Measurements from ENCODE around the gene SSC5D.
A peak's percentile ranks its signal among the peaks of the same experiment; 100 is the strongest.

SSC5D gene

DNA sequence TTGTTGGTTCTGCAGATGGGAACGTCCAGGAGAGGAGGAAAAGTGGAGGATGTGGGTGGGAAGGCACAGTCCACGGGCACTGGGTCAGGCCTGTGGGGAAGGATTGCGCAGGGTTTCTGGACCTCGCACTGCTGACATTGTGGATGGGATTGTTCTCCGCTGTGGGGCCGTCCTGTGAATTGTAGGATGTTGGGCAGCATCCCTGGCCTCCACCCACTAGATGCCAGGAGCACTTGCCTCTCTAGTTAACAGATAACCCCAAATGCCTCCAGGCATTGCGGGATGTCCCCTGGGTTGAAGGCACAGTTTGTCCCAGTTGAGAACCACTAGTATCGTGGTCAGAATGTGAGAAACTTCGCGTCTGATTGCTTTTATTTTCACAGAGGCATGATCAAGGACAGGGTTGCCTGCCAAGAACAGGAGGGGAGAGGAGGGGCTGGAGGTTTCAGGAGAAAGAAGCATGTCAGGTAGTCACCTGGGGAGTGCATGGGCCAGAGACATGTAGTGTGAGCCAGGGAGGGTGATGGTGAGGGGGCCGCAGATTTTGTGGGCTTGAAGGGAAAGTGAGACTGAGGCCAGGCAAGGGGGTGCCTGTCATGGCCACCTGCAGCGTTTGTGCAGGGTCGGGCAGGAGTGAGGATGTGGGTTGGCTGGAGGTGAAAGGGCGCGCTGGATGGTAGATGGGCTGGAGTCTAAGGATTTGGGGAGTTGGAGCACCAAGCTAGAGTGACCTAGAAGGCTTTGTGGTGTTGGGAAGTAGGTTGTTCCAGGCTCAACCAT, 8.6 kb upstream of the SSC5D start:
- Histone ChIP-seq H3K36me3 (ENCODE audit: control insufficient read depth in 5 of 5, insufficient read depth in 5 of 5, low read length in 5 of 5) (peaks cover 0 to 29% (median 14%) of the 10 kb centered on the region in 5 donors), H3K9ac (ENCODE audit: low read length in 5 of 5) (no peak overlapping the region), H3K9me3 (ENCODE audit: control insufficient read depth in 5 of 5, low read length in 5 of 5) (no peaks in the 10 kb centered on the region), H3K27me3 (ENCODE audit: control insufficient read depth in 5 of 5, insufficient read depth in 4 of 5, low read length in 5 of 5) (peaks cover 0 to 6% (median 0%) of the 10 kb centered on the region in 5 donors), H3K4me1 (ENCODE audit: control insufficient read depth in 5 of 5, insufficient read depth in 5 of 5, low read length in 5 of 5) (peaks cover 0 to 36% (median 30%) of the 10 kb centered on the region in 5 donors), H3K27ac (ENCODE audit: low read depth, low read length) (no peak overlapping the region), H3K4me3 (ENCODE audit: low read depth in 1 of 5, low read length in 5 of 5) (no peak overlapping the region)

DNA sequence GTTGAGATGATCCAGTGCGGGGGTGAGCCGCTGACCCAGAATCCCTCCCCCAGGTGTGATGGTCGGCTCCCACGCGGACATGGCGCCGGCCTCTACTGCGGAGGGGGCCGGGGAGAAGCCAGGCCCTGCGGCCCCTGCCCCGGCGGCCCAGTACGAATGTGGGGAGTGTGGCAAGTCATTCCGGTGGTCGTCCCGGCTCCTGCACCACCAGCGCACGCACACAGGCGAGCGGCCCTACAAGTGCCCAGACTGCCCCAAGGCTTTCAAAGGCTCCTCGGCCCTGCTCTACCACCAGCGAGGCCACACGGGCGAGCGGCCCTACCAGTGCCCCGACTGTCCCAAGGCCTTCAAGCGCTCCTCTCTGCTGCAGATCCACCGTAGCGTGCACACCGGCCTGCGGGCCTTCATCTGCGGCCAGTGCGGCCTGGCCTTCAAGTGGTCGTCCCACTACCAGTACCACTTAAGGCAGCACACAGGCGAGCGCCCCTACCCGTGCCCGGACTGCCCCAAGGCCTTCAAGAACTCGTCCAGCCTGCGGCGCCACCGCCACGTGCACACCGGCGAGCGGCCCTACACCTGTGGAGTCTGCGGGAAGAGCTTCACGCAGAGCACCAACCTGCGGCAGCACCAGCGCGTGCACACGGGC, 7.0 kb upstream of the SSC5D start:
- H3K27ac ChIP-seq (ENCODE audit: low read depth, low read length): no peak overlapping the region

GRCh38 chr19:55481794-55482155, 6.5 kb upstream of the SSC5D start:
- Histone ChIP-seq H3K9me3 (ENCODE audit: control insufficient read depth in 5 of 5, low read length in 5 of 5) (no peaks in the 10 kb centered on the region), H3K4me3 (ENCODE audit: low read depth in 1 of 5, low read length in 5 of 5) (no peak overlapping the region), H3K4me1 (ENCODE audit: control insufficient read depth in 5 of 5, insufficient read depth in 5 of 5, low read length in 5 of 5) (peaks cover under 1 to 51% (median 42%) of the 10 kb centered on the region in 5 donors), H3K36me3 (ENCODE audit: control insufficient read depth in 5 of 5, insufficient read depth in 5 of 5, low read length in 5 of 5) (peaks cover 0 to 29% (median 14%) of the 10 kb centered on the region in 5 donors), H3K27ac (ENCODE audit: low read depth, low read length) (no peak overlapping the region), H3K27me3 (ENCODE audit: control insufficient read depth in 5 of 5, insufficient read depth in 4 of 5, low read length in 5 of 5) (peaks cover 0 to 14% (median 13%) of the 10 kb centered on the region in 5 donors), H3K9ac (ENCODE audit: low read length in 5 of 5) (no peak overlapping the region)

More for the DNA sequence above, 7.0 kb upstream of the SSC5D start:
- H3K27me3 ChIP-seq (ENCODE audit: control insufficient read depth in 5 of 5, insufficient read depth in 4 of 5, low read length in 5 of 5): peaks cover 0 to 14% (median 11%) of the 10 kb centered on the region in 5 donors
- H3K4me1 ChIP-seq (ENCODE audit: control insufficient read depth in 5 of 5, insufficient read depth in 5 of 5, low read length in 5 of 5): peaks cover 0 to 46% (median 38%) of the 10 kb centered on the region in 5 donors
- no peak overlapping the region for H3K4me3 ChIP-seq (ENCODE audit: low read depth in 1 of 5, low read length in 5 of 5)
- H3K36me3 ChIP-seq (ENCODE audit: control insufficient read depth in 5 of 5, insufficient read depth in 5 of 5, low read length in 5 of 5): peaks cover 0 to 29% (median 14%) of the 10 kb centered on the region in 5 donors
- no peaks in the 10 kb centered on the region for H3K9me3 ChIP-seq (ENCODE audit: control insufficient read depth in 5 of 5, low read length in 5 of 5)
- H3K9ac ChIP-seq (ENCODE audit: low read length in 5 of 5): no peak overlapping the region

- H3K9ac ChIP-seq (ENCODE audit: low read length in 5 of 5): no peak overlapping the region
- peaks cover 0 to 19% (median 16%) of the 10 kb centered on the region in 5 donors for H3K27me3 ChIP-seq (ENCODE audit: control insufficient read depth in 5 of 5, insufficient read depth in 4 of 5, low read length in 5 of 5)
- H3K9me3 ChIP-seq (ENCODE audit: control insufficient read depth in 5 of 5, low read length in 5 of 5): no peaks in the 10 kb centered on the region
- H3K36me3 ChIP-seq (ENCODE audit: control insufficient read depth in 5 of 5, insufficient read depth in 5 of 5, low read length in 5 of 5): peaks cover 0 to 29% (median 14%) of the 10 kb centered on the region in 5 donors
- peaks cover 5 to 51% (median 44%) of the 10 kb centered on the region in 5 donors for H3K4me1 ChIP-seq (ENCODE audit: control insufficient read depth in 5 of 5, insufficient read depth in 5 of 5, low read length in 5 of 5)
- no peak overlapping the region for H3K27ac ChIP-seq (ENCODE audit: low read depth, low read length)
- H3K4me3 ChIP-seq (ENCODE audit: low read depth in 1 of 5, low read length in 5 of 5): no peak overlapping the region
Measured at GRCh38 chr19:55482156-55482961, 5.9 kb upstream of the SSC5D start.

- Histone ChIP-seq H3K9ac (ENCODE audit: low read length in 5 of 5) (no peak overlapping the region), H3K9me3 (ENCODE audit: control insufficient read depth in 5 of 5, low read length in 5 of 5) (no peaks in the 10 kb centered on the region), H3K27me3 (ENCODE audit: control insufficient read depth in 5 of 5, insufficient read depth in 4 of 5, low read length in 5 of 5) (peaks cover 0 to 25% (median 18%) of the 10 kb centered on the region in 5 donors), H3K4me3 (ENCODE audit: low read depth in 1 of 5, low read length in 5 of 5) (no peak overlapping the region), H3K4me1 (ENCODE audit: control insufficient read depth in 5 of 5, insufficient read depth in 5 of 5, low read length in 5 of 5) (peaks cover 5 to 50% (median 43%) of the 10 kb centered on the region in 5 donors), H3K36me3 (ENCODE audit: control insufficient read depth in 5 of 5, insufficient read depth in 5 of 5, low read length in 5 of 5) (peaks cover 0 to 29% (median 14%) of the 10 kb centered on the region in 5 donors), H3K27ac (ENCODE audit: low read depth, low read length) (no peak overlapping the region)
Measured at GRCh38 chr19:55482967-55483705, 5.1 kb upstream of the SSC5D start.

DNA sequence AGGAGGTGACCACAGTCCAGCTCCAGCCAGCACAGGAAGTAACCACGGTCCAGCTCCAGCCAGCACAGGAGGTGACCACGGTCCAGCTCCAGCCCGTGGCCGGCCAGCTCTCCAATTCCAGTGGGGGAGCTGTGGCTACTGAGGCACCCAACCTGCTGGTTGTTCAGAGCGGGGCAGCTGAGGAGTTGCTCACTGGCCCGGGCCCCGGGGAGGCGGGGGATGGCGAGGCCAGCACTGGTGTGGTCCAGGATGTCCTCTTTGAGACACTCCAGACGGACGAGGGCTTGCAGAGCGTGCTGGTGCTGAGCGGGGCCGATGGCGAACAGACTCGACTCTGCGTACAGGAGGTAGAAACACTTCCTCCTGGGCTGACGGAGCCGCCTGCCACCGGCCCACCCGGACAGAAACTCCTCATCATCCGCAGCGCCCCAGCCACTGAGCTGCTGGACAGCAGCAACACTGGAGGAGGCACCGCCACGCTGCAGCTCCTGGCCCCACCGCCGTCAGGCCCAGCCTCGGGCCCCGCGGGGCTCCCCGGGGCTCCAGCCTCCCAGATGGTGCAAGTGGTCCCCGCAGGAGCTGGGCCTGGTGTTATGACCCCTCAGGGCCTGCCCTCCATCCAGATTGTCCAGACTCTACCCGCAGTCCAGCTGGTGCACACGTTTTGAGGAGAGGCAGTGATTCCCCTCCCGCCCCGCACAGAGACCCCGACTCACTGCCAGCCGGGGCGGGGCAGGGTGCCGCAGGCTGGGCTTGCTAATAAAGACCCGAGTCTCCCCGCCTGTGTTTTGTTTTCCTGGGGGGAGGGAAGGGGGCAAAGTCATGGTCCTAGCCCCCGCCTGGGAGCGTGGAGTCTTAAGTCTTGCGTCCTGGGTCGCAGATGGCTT, 4.3 kb upstream of the SSC5D start:
- Histone ChIP-seq H3K4me3 (ENCODE audit: low read depth in 1 of 5, low read length in 5 of 5) (peak overlapping the region in 2 of 5 donors; percentile 62 to 64), H3K27ac (ENCODE audit: low read depth, low read length) (peak overlapping the region; percentile 74)

DNA sequence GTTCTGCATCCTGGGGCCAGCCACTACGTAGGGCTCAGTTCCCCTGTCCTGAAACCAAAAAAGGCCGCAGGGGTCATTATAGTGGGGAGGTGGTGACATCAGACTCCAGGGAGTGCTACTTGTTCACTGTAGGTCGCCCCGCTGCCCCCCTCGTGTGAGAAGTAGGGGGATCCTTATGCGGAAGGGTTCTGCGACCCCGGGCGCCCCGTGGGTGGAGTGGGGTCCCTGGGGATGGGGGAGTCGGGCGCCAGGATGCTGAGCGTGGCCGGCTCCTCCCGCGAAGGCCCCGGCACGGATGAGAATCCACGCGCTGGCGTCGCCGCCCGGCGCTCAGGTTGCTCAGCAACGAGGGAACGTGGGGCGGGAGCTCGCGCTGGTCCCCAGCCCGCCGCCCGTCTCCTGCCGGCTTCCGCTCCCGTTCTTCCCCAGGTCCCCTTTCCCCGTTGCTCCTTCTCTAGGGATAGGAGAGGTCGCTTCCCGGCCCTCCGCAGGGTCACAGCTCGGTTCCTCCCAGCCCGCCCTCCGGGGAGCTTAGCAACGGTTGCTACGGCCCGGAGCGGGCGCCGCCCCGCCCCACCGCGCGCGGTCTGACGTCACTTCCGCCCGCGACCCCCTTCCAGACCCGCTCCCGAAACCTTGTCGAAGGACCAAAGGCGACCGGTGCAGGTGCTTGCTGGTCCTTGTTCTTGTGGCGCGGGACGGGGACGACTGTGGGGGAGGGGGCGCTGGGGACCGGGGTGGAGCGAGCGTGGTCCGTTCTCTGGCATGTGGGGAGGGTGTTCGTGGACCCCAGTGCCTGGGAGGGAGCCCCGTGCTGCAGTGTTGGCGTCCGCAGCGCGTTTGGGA, 3.4 kb upstream of the SSC5D start, which contains the start of gene NAT14:
Gene NAT14, plus strand, starts transcription at position 596 of the 846 bp plus-strand sequence. CDS start 521 bp downstream, outside the sequence.
- no peaks in the 10 kb centered on the region for H3K9me3 ChIP-seq (ENCODE audit: control insufficient read depth in 5 of 5, low read length in 5 of 5)
- H3K36me3 ChIP-seq (ENCODE audit: control insufficient read depth in 5 of 5, insufficient read depth in 5 of 5, low read length in 5 of 5): peaks cover 0 to 29% (median 14%) of the 10 kb centered on the region in 5 donors
- peak within 1 kb of the TSS in 4 of 5 donors; percentile 47 to 64 (median 55) for H3K4me3 ChIP-seq (ENCODE audit: low read depth in 1 of 5, low read length in 5 of 5)
- peaks cover 0 to 32% (median 25%) of the 10 kb centered on the region in 5 donors for H3K27me3 ChIP-seq (ENCODE audit: control insufficient read depth in 5 of 5, insufficient read depth in 4 of 5, low read length in 5 of 5)
- peak within 1 kb of the TSS; percentile 74 for H3K27ac ChIP-seq (ENCODE audit: low read depth, low read length)
- H3K9ac ChIP-seq (ENCODE audit: low read length in 5 of 5): peak within 1 kb of the TSS in 3 of 5 donors; percentile 57 to 68 (median 58)
- H3K4me1 ChIP-seq (ENCODE audit: control insufficient read depth in 5 of 5, insufficient read depth in 5 of 5, low read length in 5 of 5): peaks cover 5 to 51% (median 48%) of the 10 kb centered on the region in 5 donors

More for the DNA sequence above, 4.3 kb upstream of the SSC5D start:
- Histone ChIP-seq H3K4me1 (ENCODE audit: control insufficient read depth in 5 of 5, insufficient read depth in 5 of 5, low read length in 5 of 5) (peaks cover 5 to 47% (median 42%) of the 10 kb centered on the region in 5 donors), H3K36me3 (ENCODE audit: control insufficient read depth in 5 of 5, insufficient read depth in 5 of 5, low read length in 5 of 5) (peaks cover 0 to 29% (median 14%) of the 10 kb centered on the region in 5 donors), H3K9ac (ENCODE audit: low read length in 5 of 5) (peak overlapping the region in 2 of 5 donors; percentile 35 to 68), H3K9me3 (ENCODE audit: control insufficient read depth in 5 of 5, low read length in 5 of 5) (no peaks in the 10 kb centered on the region), H3K27me3 (ENCODE audit: control insufficient read depth in 5 of 5, insufficient read depth in 4 of 5, low read length in 5 of 5) (peaks cover 0 to 27% (median 19%) of the 10 kb centered on the region in 5 donors)

- peak overlapping the region in 2 of 5 donors; percentile 62 to 64 for H3K4me3 ChIP-seq (ENCODE audit: low read depth in 1 of 5, low read length in 5 of 5)
- H3K36me3 ChIP-seq (ENCODE audit: control insufficient read depth in 5 of 5, insufficient read depth in 5 of 5, low read length in 5 of 5): peaks cover 0 to 29% (median 14%) of the 10 kb centered on the region in 5 donors
- peak overlapping the region in 1 of 5 donors; percentile 57 for H3K9ac ChIP-seq (ENCODE audit: low read length in 5 of 5)
- peak overlapping the region; percentile 74 for H3K27ac ChIP-seq (ENCODE audit: low read depth, low read length)
- H3K4me1 ChIP-seq (ENCODE audit: control insufficient read depth in 5 of 5, insufficient read depth in 5 of 5, low read length in 5 of 5): peaks cover 5 to 51% (median 48%) of the 10 kb centered on the region in 5 donors
- H3K27me3 ChIP-seq (ENCODE audit: control insufficient read depth in 5 of 5, insufficient read depth in 4 of 5, low read length in 5 of 5): peaks cover 0 to 32% (median 25%) of the 10 kb centered on the region in 5 donors
- no peaks in the 10 kb centered on the region for H3K9me3 ChIP-seq (ENCODE audit: control insufficient read depth in 5 of 5, low read length in 5 of 5)
Measured at GRCh38 chr19:55485439-55486011, 2.7 kb upstream of the SSC5D start.
